NCI-H1092 treated with DMSO at 0.1 percent for 48 hours (cell line): Measurements from ENCODE around the gene HRCT1.
"Not testable (repeated sequence)": the region's sequence is repeated elsewhere in the genome, so short reads cannot be mapped to it uniquely, and the experiment has no call there.

Experiments
- DNase-seq: peaks from one replicate; lab custom pipeline; 2025; lab: John Stamatoyannopoulos, UW

The HRCT1 gene

GRCh38 chr9:35918780-35919179 is 12.8 kb downstream of the HRCT1 start:
- no peak for DNase-seq

- DNase-seq = no peak
These were observed 13.4 kb downstream of the HRCT1 start for GRCh38 chr9:35919212-35920008.

GRCh38 chr9:35920051-35920620 is 14.1 kb downstream of the HRCT1 start:
- no peak for DNase-seq

- DNase-seq = no peak
These were observed 17.6 kb downstream of the HRCT1 start for GRCh38 chr9:35923598-35923926.

- no peak for DNase-seq
These were observed 18.1 kb downstream of the HRCT1 start for GRCh38 chr9:35923927-35924763.

GRCh38 chr9:35928591-35929452 is 22.8 kb downstream of the HRCT1 start:
- no peak for DNase-seq

- no peak for DNase-seq
These were observed 23.4 kb downstream of the HRCT1 start for GRCh38 chr9:35929453-35929718.

- no peak for DNase-seq
These were observed 24.5 kb downstream of the HRCT1 start for GRCh38 chr9:35930521-35930920.

- no peak for DNase-seq
These were observed 25.0 kb downstream of the HRCT1 start for GRCh38 chr9:35930989-35931388.

GRCh38 chr9:35932735-35933134 is 26.7 kb downstream of the HRCT1 start:
- no peak for DNase-seq

GRCh38 chr9:35933550-35934067 is 27.6 kb downstream of the HRCT1 start:
- no peak for DNase-seq

- not testable (repeated sequence) for DNase-seq
These were observed 28.1 kb downstream of the HRCT1 start for GRCh38 chr9:35934069-35934468.

GRCh38 chr9:35935261-35935660 is 29.3 kb downstream of the HRCT1 start:
- DNase-seq = no peak

- no peak for DNase-seq
These were observed 29.9 kb downstream of the HRCT1 start for GRCh38 chr9:35935755-35936509.

GRCh38 chr9:35937227-35937626 is 31.2 kb downstream of the HRCT1 start:
- no peak for DNase-seq

- DNase-seq = no peak
These were observed 32.7 kb downstream of the HRCT1 start for GRCh38 chr9:35938474-35939356.

GRCh38 chr9:35939679-35940250 is 33.8 kb downstream of the HRCT1 start:
- no peak for DNase-seq

GRCh38 chr9:35940458-35941407 is 34.7 kb downstream of the HRCT1 start:
- DNase-seq = no peak

- DNase-seq = no peak
These were observed 36.3 kb downstream of the HRCT1 start for GRCh38 chr9:35942286-35942685.
